Right cardiac atrium (tissue), 5 donors: Measurements from ENCODE around the gene CTSD. TPM values are rescaled to one million over a fixed set of nuclear protein-coding genes. Genes with fewer than 3 reads are reported as not detected.

Experiments used
- ATAC-seq, 2 donors: fragments of 200-7000 bp; cut with Tn5 transposase; one replicate each; pipeline versions ENCODE4 v1.8.0 to v1.9.1; 2020; ENCODE audit warnings: moderate library complexity in 2 of 2, mild to moderate bottlenecking in 1 of 2
- DNase-seq, 3 donors: peaks; one replicate each; pipeline ENCODE4 v3.0.0-alpha.2; 2020
- H3K27ac ChIP-seq: one replicate; pipeline ENCODE4 v1.5.1; 2013; ENCODE audit warnings: mild to moderate bottlenecking, low read length, control low read depth, moderate library complexity
- H3K27me3 ChIP-seq: one replicate; pipeline ENCODE4 v1.6.1; 2013; ENCODE audit not compliant: control insufficient read depth, insufficient read depth
- H3K4me1 ChIP-seq: one replicate; pipeline ENCODE4 v1.6.1; 2013; ENCODE audit warnings: low read length; ENCODE audit not compliant: control insufficient read depth, insufficient read depth
- H3K4me3 ChIP-seq: one replicate; pipeline ENCODE4 v1.5.1; 2013; ENCODE audit warnings: low read length, control low read depth
- H3K9me3 ChIP-seq: one replicate; pipeline ENCODE4 v1.6.1; 2013; ENCODE audit warnings: low read length; ENCODE audit not compliant: control insufficient read depth
- WGBS: extraction: QIAGEN DNeasy Blood & Tissue Kit; methylation state at CpG from one replicate; pipeline ENCODE4 v1.1.7; 2013; 5-methylcytosine and 5-hydroxymethylcytosine counted together
- intact Hi-C, 4 donors: fragments of 100-400 bp; cut with DNase I; formaldehyde crosslinking; loops; one replicate each; pipeline versions ENCODE4 v1.11.0 to v1.14.0; 2022 to 2023
- polyA plus RNA-seq: library from polyadenylated mRNA; stranded (reverse); fragments of 200-250 nt; gene quantifications from one replicate; pipeline ENCODE4 v1.2.3, GENCODE V29; 2013
- total RNA-seq, 4 donors: library from RNA; stranded (reverse); fragmentation: NEBNext Ultra II Directional; extraction: Animal tissue kit (Norgen Biotek cat#: 25700); gene quantifications; one replicate each; pipeline ENCODE4 v1.2.1, GENCODE V29; 2021
- donor health status: healthy with polysubstance abuse.
- donor health status: DM: no; HTN: yes; CAD: no.
- donor health status: DM: no; HTN: no; CAD: no.
- donor health status: DM: no; HTN: yes; CAD: no; lungs with severe emphysema.
- donor health status: DM: yes; HTN: yes; CAD: no.

CTSD gene
- total and polyA plus RNA-seq, 5 donors: 674 to 748 (median 703) TPM

GRCh38 chr11:1746511-1746931, 17.2 kb downstream of the CTSD start:
- H3K27me3 ChIP-seq: no peaks in the 10 kb centered on the region
- no peaks in the 10 kb centered on the region for H3K9me3 ChIP-seq
- H3K27ac ChIP-seq: no peak overlapping the region
- H3K4me3 ChIP-seq: no peak overlapping the region
- 89% methylated on average over 22 of the region's 22 CpGs for WGBS
- no peak for ATAC-seq
- H3K4me1 ChIP-seq: peaks cover 9% of the 10 kb centered on the region
- intact Hi-C loops: no loop called here
- peak in 2 of 3 donors; percentile 55 to 57 for DNase-seq

GRCh38 chr11:1745701-1746320, 17.9 kb downstream of the CTSD start:
- intact Hi-C loops: no loop called here
- no peaks in the 10 kb centered on the region for H3K27me3 ChIP-seq
- no peak overlapping the region for H3K4me3 ChIP-seq
- ATAC-seq (no peak), DNase-seq (no peak)
- H3K4me1 ChIP-seq: peaks cover 9% of the 10 kb centered on the region
- H3K27ac ChIP-seq: no peak overlapping the region
- no peaks in the 10 kb centered on the region for H3K9me3 ChIP-seq
- WGBS: 94% methylated on average over 14 of the region's 14 CpGs

- Histone ChIP-seq H3K27ac (no peak overlapping the region), H3K4me3 (no peak overlapping the region), H3K27me3 (no peaks in the 10 kb centered on the region), H3K9me3 (no peaks in the 10 kb centered on the region), H3K4me1 (peaks cover 5% of the 10 kb centered on the region)
- ATAC-seq (no peak), DNase-seq (peak in 1 of 3 donors; percentile 43)
- 71% methylated on average over 18 of the region's 18 CpGs for WGBS
- intact Hi-C loops: no loop called here
Measured at GRCh38 chr11:1744891-1745700, 18.6 kb downstream of the CTSD start.

- no peaks in the 10 kb centered on the region for H3K9me3 ChIP-seq
- no peaks in the 10 kb centered on the region for H3K27me3 ChIP-seq
- no peaks in the 10 kb centered on the region for H3K4me1 ChIP-seq
- 52% methylated on average over 23 of the region's 23 CpGs for WGBS
- no peak overlapping the region for H3K27ac ChIP-seq
- DNase-seq (peak in 1 of 3 donors; percentile 58), ATAC-seq (peak; percentile 17 to 27)
- intact Hi-C loops: no loop called here
- no peak overlapping the region for H3K4me3 ChIP-seq
Measured at GRCh38 chr11:1744137-1744886, 19.4 kb downstream of the CTSD start.

GRCh38 chr11:1743585-1744136, 20.1 kb downstream of the CTSD start:
- ATAC-seq: no peak
- intact Hi-C loops: no loop called here

GRCh38 chr11:1742869-1743584, 20.7 kb downstream of the CTSD start:
- Histone ChIP-seq H3K27ac (no peak overlapping the region), H3K9me3 (no peaks in the 10 kb centered on the region), H3K4me3 (no peak overlapping the region), H3K4me1 (no peaks in the 10 kb centered on the region), H3K27me3 (no peaks in the 10 kb centered on the region)
- DNase-seq (no peak), ATAC-seq (no peak)
- WGBS: 89% methylated on average over 3 of the region's 3 CpGs
- intact Hi-C loops: no loop called here

More at GRCh38 chr11:1743585-1744136, 20.1 kb downstream of the CTSD start:
- H3K27ac ChIP-seq: no peak overlapping the region
- no peak for DNase-seq
- no peaks in the 10 kb centered on the region for H3K27me3 ChIP-seq
- no peaks in the 10 kb centered on the region for H3K9me3 ChIP-seq
- no peak overlapping the region for H3K4me3 ChIP-seq
- H3K4me1 ChIP-seq: no peaks in the 10 kb centered on the region
- 85% methylated on average over 10 of the region's 10 CpGs for WGBS

GRCh38 chr11:1742371-1742770, 21.4 kb downstream of the CTSD start:
- no peaks in the 10 kb centered on the region for H3K27me3 ChIP-seq
- intact Hi-C loops: no loop called here
- H3K4me1 ChIP-seq: no peaks in the 10 kb centered on the region
- DNase-seq (no peak), ATAC-seq (no peak)
- no peak overlapping the region for H3K4me3 ChIP-seq
- no peak overlapping the region for H3K27ac ChIP-seq
- 70% methylated on average over 4 of the region's 4 CpGs for WGBS
- peaks cover under 1% of the 10 kb centered on the region for H3K9me3 ChIP-seq

GRCh38 chr11:1741741-1742140, 22.0 kb downstream of the CTSD start:
- Histone ChIP-seq H3K9me3 (peaks cover 2% of the 10 kb centered on the region), H3K4me1 (no peaks in the 10 kb centered on the region), H3K4me3 (no peak overlapping the region), H3K27me3 (no peaks in the 10 kb centered on the region), H3K27ac (no peak overlapping the region)
- 91% methylated on average over 4 of the region's 4 CpGs for WGBS
- DNase-seq (no peak), ATAC-seq (no peak)
- intact Hi-C loops: no loop called here

GRCh38 chr11:1740786-1741530, 22.8 kb downstream of the CTSD start:
- 88% methylated on average over 8 of the region's 8 CpGs for WGBS
- ATAC-seq: no peak
- no peaks in the 10 kb centered on the region for H3K4me1 ChIP-seq
- H3K27ac ChIP-seq: no peak overlapping the region
- no peak overlapping the region for H3K4me3 ChIP-seq
- intact Hi-C loops: no loop called here
- no peaks in the 10 kb centered on the region for H3K27me3 ChIP-seq
- DNase-seq: no peak
- peaks cover 2% of the 10 kb centered on the region for H3K9me3 ChIP-seq

GRCh38 chr11:1739576-1739975, 24.2 kb downstream of the CTSD start:
- WGBS: 73% methylated on average over 8 of the region's 8 CpGs
- Histone ChIP-seq H3K4me1 (no peaks in the 10 kb centered on the region), H3K4me3 (no peak overlapping the region), H3K27ac (no peak overlapping the region), H3K27me3 (no peaks in the 10 kb centered on the region), H3K9me3 (peaks cover 2% of the 10 kb centered on the region)
- intact Hi-C loops: no loop called here
- DNase-seq (no peak), ATAC-seq (no peak)
